Caco-2 (cell line): ENCODE measurements around the gene METTL5. TPM values are rescaled to one million over a fixed set of nuclear protein-coding genes. Genes with fewer than 3 reads are reported as not detected.
"Not testable (repeated sequence)": the region's sequence is repeated elsewhere in the genome, so short reads cannot be mapped to it uniquely, and the experiment has no call there.

ENCODE experiments used
- Bru-seq: library from RNA; stranded (reverse); fragments of 400-500 nt; gene quantifications from one replicate; lab custom pipeline; 2021; lab: Mats Ljungman, UMichigan
- BruChase-seq, 2 experiments: library from RNA; stranded (reverse); fragments of 400-500 nt; gene quantifications; one replicate each; lab custom pipeline; 2021; lab: Mats Ljungman, UMichigan
- BruUV-seq: library from RNA; stranded (reverse); fragments of 400-500 nt; replicated peaks from 2 replicates; lab custom pipeline; 2021; lab: Mats Ljungman, UMichigan
- CTCF ChIA-PET: fragments of 300-600 bp; sonication (Branson Sonifier 250); formaldehyde crosslinking; loops from one replicate; lab custom pipeline; 2022; ENCODE audit warnings: antibody characterized with exemption; lab: Charles Lee
- POLR2A ChIA-PET: fragments of 300-600 bp; sonication (Branson Sonifier 250); formaldehyde crosslinking; loops from one replicate; lab custom pipeline; 2022; ENCODE audit warnings: antibody characterized with exemption; lab: Charles Lee
- DNase-seq, 2 experiments: peaks; one replicate each; pipeline versions ENCODE4 v3.0.0 to v3.0.0-alpha.2; 2020 to 2022
- H3K27me3 ChIP-seq: replicated peaks from 2 replicates; pipeline ENCODE4 v1.6.0; 2011; ENCODE audit warnings: low read length; ENCODE audit not compliant: control insufficient read depth, insufficient read depth
- H3K36me3 ChIP-seq: 2 replicates; pipeline ENCODE4 v1.5.1; 2011; ENCODE audit warnings: low read length; ENCODE audit not compliant: control insufficient read depth, insufficient read depth
- H3K4me1 ChIP-seq: fragments of 250-450 bp; sonication (Bioruptor Pico); 2 replicates; pipeline ENCODE4 v1.5.1; 2020; ENCODE audit warnings: mild to moderate bottlenecking
- H3K4me3 ChIP-seq: 2 replicates; pipeline ENCODE4 v1.5.1; 2011; ENCODE audit warnings: low read depth, mild to moderate bottlenecking, control low read depth, low read length
- H3K9me3 ChIP-seq: fragments of 250-450 bp; sonication (Bioruptor Pico); 2 replicates; pipeline ENCODE4 v1.5.1; 2020; ENCODE audit warnings: mild to moderate bottlenecking, moderate library complexity
- H3K27ac Mint-ChIP-seq: one replicate; pipeline ENCODE4 v1.8.0; 2022; ENCODE audit warnings: mixed read lengths; ENCODE audit not compliant: unreplicated experiment
- H3K27me3 Mint-ChIP-seq: one replicate; pipeline ENCODE4 v1.8.0; 2022; ENCODE audit warnings: mixed read lengths; ENCODE audit not compliant: insufficient read depth, unreplicated experiment
- H3K36me3 Mint-ChIP-seq: one replicate; pipeline ENCODE4 v1.8.0; 2022; ENCODE audit warnings: mild to moderate bottlenecking, mixed read lengths; ENCODE audit not compliant: insufficient read depth, unreplicated experiment
- H3K4me1 Mint-ChIP-seq: one replicate; pipeline ENCODE4 v1.8.0; 2022; ENCODE audit warnings: low read depth, mixed read lengths; ENCODE audit not compliant: unreplicated experiment
- H3K4me3 Mint-ChIP-seq: one replicate; pipeline ENCODE4 v1.8.0; 2022; ENCODE audit warnings: mild to moderate bottlenecking, moderate library complexity, mixed read lengths; ENCODE audit not compliant: unreplicated experiment
- H3K9me3 Mint-ChIP-seq: one replicate; pipeline ENCODE4 v1.8.0; 2022; ENCODE audit warnings: mixed read lengths; ENCODE audit not compliant: unreplicated experiment
- intact Hi-C: fragments of 100-400 bp; cut with micrococcal nuclease; formaldehyde crosslinking; loops from one replicate; pipeline ENCODE4 v1.10.0; 2022; ENCODE audit not compliant: unreplicated experiment
- long read RNA-seq: library from polyadenylated mRNA; stranded (forward); transcript quantifications from one replicate; pipeline ENCODE4 v2.0.0, GENCODE V29; 2022
- total RNA-seq: library from RNA; stranded (reverse); gene quantifications from 2 replicates; pipeline ENCODE4 v1.2.3, GENCODE V29; 2022
- TF ChIP-seq, protein P1 (sequence below), 2 experiments: fragments of 200-600 bp in 1 of 2; IDR thresholded peaks; 1 replicate in 1 of 2; 2 replicates in 1 of 2; pipeline versions ENCODE4 v1.5.1 to v1.8.0; 2011 to 2022; ENCODE audit warnings: antibody characterized with exemption in 1 of 2, control low read depth in 1 of 2, inconsistent platforms in 1 of 2, low read depth in 1 of 2, low read length in 1 of 2, mild to moderate bottlenecking in 1 of 2, moderate library complexity in 1 of 2; ENCODE audit not compliant: insufficient read depth in 1 of 2, severe bottlenecking in 1 of 2, unreplicated experiment in 1 of 2

METTL5 gene
- 75.1 and 82.4 TPM in 2 replicates for total RNA-seq
- percentile 84 among the genes with signal in this experiment for Bru-seq, nascent RNA
- percentile 80 among the genes with signal in this experiment for BruChase-seq, experiment 1, labeled RNA remaining after a 2-hour chase
- percentile 83 among the genes with signal in this experiment for BruChase-seq, experiment 2, labeled RNA remaining after a 6-hour chase
- long read RNA-seq, transcript METTL5-206 (8 exons, 880 nt) = major isoform, 57 of 114 reads
- long read RNA-seq, transcript METTL5-203 (8 exons, 800 nt) = minor isoform, 33 of 114 reads
- long read RNA-seq, transcript METTL5-201 (7 exons, 1,010 nt) = minor isoform, 8 of 114 reads
- long read RNA-seq, partial matches to known transcripts = 8 of 114 reads
- long read RNA-seq, other reads (novel, unspliced or antisense) = 6 of 114 reads

DNA sequence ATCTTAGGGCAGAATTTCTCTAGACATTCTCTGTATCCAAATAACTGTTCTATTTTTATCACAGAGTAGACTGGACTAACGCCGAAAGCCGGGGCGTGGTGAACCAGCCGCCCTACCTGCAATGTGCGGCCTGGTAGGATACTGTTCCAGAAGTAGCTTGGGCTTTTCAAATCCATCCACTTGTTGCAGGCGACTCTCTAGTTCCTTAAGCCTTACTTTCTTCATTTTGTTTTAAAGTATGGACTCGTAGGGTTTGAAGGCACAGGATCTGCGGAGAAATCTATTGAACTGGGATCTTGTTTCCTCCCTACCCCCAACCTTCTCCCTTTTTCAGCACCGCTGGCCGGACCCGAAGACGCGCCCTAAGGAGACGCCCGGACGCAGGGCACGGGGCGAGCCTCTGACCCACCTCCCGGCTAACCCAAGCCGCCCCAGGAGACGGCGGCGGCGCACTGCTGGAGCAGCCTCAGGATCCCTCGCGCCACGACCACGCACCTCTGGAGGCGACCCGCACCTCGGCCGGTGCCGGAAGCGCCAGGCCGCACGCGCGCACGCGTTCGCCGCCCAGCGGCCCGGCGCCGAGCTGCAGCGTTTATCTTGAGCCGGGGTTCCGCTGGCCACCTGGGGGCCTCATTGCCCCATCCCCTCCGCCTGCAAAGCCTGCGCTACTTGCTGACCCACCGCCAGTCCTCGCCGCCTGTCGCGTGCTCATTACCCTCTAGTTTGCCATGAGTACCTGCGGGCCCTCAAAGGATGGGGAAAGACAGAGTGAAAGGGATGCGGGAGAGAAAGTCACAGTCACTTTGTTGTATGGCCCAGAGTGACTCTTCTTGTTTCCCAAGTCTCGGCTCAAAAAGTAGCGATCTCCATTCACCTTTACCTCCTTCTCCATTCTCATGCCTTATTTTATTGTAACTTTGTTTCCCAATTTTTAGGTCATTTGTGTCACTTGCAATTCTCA lies at the start of gene METTL5:
Gene METTL5, minus strand, starts transcription at position 533 of the 961 bp plus-strand sequence. Its CDS starts 308 bp downstream, at position 225.
- Mint-ChIP-seq H3K9me3 (no peaks in the 10 kb centered on the region), H3K4me3 (peak within 1 kb of the TSS; percentile 69), H3K36me3 (peaks cover 35% of the 10 kb centered on the region), H3K27ac (peak within 1 kb of the TSS; percentile 68), H3K27me3 (no peaks in the 10 kb centered on the region), H3K4me1 (peaks cover 19% of the 10 kb centered on the region)
- Histone ChIP-seq H3K4me3 (peak within 1 kb of the TSS; percentile 81), H3K27me3 (no peaks in the 10 kb centered on the region), H3K4me1 (peaks cover 4% of the 10 kb centered on the region), H3K36me3 (no peaks in the 10 kb centered on the region), H3K9me3 (no peaks in the 10 kb centered on the region)
- DNase-seq = peak; percentile 89 to 95
- intact Hi-C loops = loop anchor here (1.0 to 5.0 kb wide), 3 partner anchors 53 to 104 kb away; no protein-coding TSS in a partner anchor
- TF ChIP-seq, protein P1, sequence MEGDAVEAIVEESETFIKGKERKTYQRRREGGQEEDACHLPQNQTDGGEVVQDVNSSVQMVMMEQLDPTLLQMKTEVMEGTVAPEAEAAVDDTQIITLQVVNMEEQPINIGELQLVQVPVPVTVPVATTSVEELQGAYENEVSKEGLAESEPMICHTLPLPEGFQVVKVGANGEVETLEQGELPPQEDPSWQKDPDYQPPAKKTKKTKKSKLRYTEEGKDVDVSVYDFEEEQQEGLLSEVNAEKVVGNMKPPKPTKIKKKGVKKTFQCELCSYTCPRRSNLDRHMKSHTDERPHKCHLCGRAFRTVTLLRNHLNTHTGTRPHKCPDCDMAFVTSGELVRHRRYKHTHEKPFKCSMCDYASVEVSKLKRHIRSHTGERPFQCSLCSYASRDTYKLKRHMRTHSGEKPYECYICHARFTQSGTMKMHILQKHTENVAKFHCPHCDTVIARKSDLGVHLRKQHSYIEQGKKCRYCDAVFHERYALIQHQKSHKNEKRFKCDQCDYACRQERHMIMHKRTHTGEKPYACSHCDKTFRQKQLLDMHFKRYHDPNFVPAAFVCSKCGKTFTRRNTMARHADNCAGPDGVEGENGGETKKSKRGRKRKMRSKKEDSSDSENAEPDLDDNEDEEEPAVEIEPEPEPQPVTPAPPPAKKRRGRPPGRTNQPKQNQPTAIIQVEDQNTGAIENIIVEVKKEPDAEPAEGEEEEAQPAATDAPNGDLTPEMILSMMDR (IDR thresholded peaks at IDR 0.05; ENCODE audit: insufficient read depth in 1 of 2, low read depth in 1 of 2, low read length in 1 of 2, severe bottlenecking in 1 of 2, unreplicated experiment in 1 of 2) = peak; percentile 93 to 97
- CTCF ChIA-PET = interaction anchor here (0.8 to 1.4 kb wide), 3 partner anchors 12 to 103 kb away, joined by 3 to 9 read pairs (median 4); no protein-coding TSS in a partner anchor
- no TSS peak for BruUV-seq
- POLR2A ChIA-PET = interaction anchor here (0.5 to 0.7 kb wide), 2 partner anchors 26 to 66 kb away, joined by 3 to 14 read pairs; no protein-coding TSS in a partner anchor

- H3K27me3 ChIP-seq = no peaks in the 10 kb centered on the region
- CTCF ChIA-PET = no interaction called here
- POLR2A ChIA-PET = no interaction called here
- no peaks in the 10 kb centered on the region for H3K9me3 Mint-ChIP-seq
- no peak overlapping the region for H3K27ac Mint-ChIP-seq
- no peak overlapping the region for H3K4me3 ChIP-seq
- no peaks in the 10 kb centered on the region for H3K9me3 ChIP-seq
- no peak overlapping the region for H3K4me3 Mint-ChIP-seq
- no peaks in the 10 kb centered on the region for H3K4me1 Mint-ChIP-seq
- BruUV-seq = no TSS peak
- H3K27me3 Mint-ChIP-seq = no peaks in the 10 kb centered on the region
- no peaks in the 10 kb centered on the region for H3K4me1 ChIP-seq
- DNase-seq = no peak
- intact Hi-C loops = no loop called here
- H3K36me3 ChIP-seq = no peaks in the 10 kb centered on the region
- TF ChIP-seq, protein P1 (IDR thresholded peaks at IDR 0.05; ENCODE audit: insufficient read depth in 1 of 2, low read depth in 1 of 2, low read length in 1 of 2, severe bottlenecking in 1 of 2, unreplicated experiment in 1 of 2) = no peak
- H3K36me3 Mint-ChIP-seq = peaks cover 12% of the 10 kb centered on the region
Measured at GRCh38 chr2:169871994-169872393, 47.3 kb upstream of the METTL5 start.

GRCh38 chr2:169871369-169871768 lies 46.7 kb upstream of the METTL5 start:
- H3K27ac Mint-ChIP-seq, H3K9me3 ChIP-seq, H3K9me3 Mint-ChIP-seq, CTCF ChIA-PET, H3K36me3 ChIP-seq, H3K4me3 Mint-ChIP-seq, intact Hi-C loops, H3K27me3 ChIP-seq, H3K4me1 Mint-ChIP-seq, DNase-seq, H3K4me3 ChIP-seq, H3K27me3 Mint-ChIP-seq, H3K4me1 ChIP-seq, POLR2A ChIA-PET, BruUV-seq: not testable (repeated sequence)
- peaks cover 11% of the 10 kb centered on the region for H3K36me3 Mint-ChIP-seq
